GM12878 (cell line): ENCODE results near the gene MPHOSPH9.

ENCODE experiments used
- ASH2L ChIP-seq: fragments of 300-600, 200-600 bp; sonication (generic); IDR thresholded peaks from 2 replicates; pipeline ENCODE4 v1.6.1; 2017; ENCODE audit warnings: low read depth, mild to moderate bottlenecking, borderline replicate concordance
- CHD1 ChIP-seq: IDR thresholded peaks from 2 replicates; pipeline ENCODE4 v1.6.1; 2012; ENCODE audit warnings: low read depth, low read length, improper control_type of control experiment
- CTCF ChIP-seq, 3 experiments: IDR thresholded peaks in 2 of 3; conservative IDR thresholded peaks in 1 of 3; 2 replicates each; pipeline ENCODE4 v1.5.1; 2011; ENCODE audit warnings: low read depth in 3 of 3, low read length in 3 of 3, mild to moderate bottlenecking in 3 of 3, control low read depth in 2 of 3, moderate library complexity in 2 of 3, inconsistent platforms in 1 of 3, mixed read lengths in 1 of 3; ENCODE audit not compliant: control insufficient read depth in 2 of 3, insufficient read depth in 1 of 3; ENCODE audit errors: extremely low read depth in 1 of 3
- E2F4 ChIP-seq: IDR thresholded peaks from 2 replicates; pipeline ENCODE4 v1.6.1; 2012; ENCODE audit warnings: low read depth, low read length, improper control_type of control experiment
- ELK1 ChIP-seq: IDR thresholded peaks from 2 replicates; pipeline ENCODE4 v1.6.1; 2012; ENCODE audit warnings: low read depth, low read length, improper control_type of control experiment
- MAX ChIP-seq: IDR thresholded peaks from 2 replicates; pipeline ENCODE4 v1.6.1; 2012; ENCODE audit warnings: low read depth, low read length, improper control_type of control experiment
- NBN ChIP-seq: fragments of 450-650 bp; IDR thresholded peaks from 2 replicates; pipeline ENCODE4 v1.6.1; 2016
- NFYB ChIP-seq: IDR thresholded peaks from 2 replicates; pipeline ENCODE4 v1.6.1; 2011; ENCODE audit warnings: low read depth, mild to moderate bottlenecking, low read length, improper control_type of control experiment, moderate library complexity; ENCODE audit not compliant: insufficient read depth
- POLR2A ChIP-seq: IDR thresholded peaks from 2 replicates; pipeline ENCODE4 v1.6.1; 2011; ENCODE audit warnings: low read depth, mild to moderate bottlenecking, low read length
- POLR2AphosphoS5 ChIP-seq: IDR thresholded peaks from 2 replicates; pipeline ENCODE4 v1.6.1; 2011; ENCODE audit warnings: mild to moderate bottlenecking, low read length, inconsistent platforms

GRCh38 chr12:123242116-123242904 is 9.4 kb upstream of the MPHOSPH9 start:
- TF ChIP-seq NBN (no peak), CTCF (IDR thresholded peaks at IDR 0.05 in 2 of 3, conservative IDR thresholded peaks at IDR 0.05 in 1 of 3; ENCODE audit: control insufficient read depth in 2 of 3, extremely low read depth in 1 of 3, insufficient read depth in 1 of 3, low read depth in 3 of 3, low read length in 3 of 3) (no peak), E2F4 (no peak), MAX (no peak), ELK1 (no peak), POLR2A (no peak), NFYB (no peak), CHD1 (no peak), POLR2AphosphoS5 (no peak), ASH2L (no peak)
